Fibroblast of lung (primary cell): ENCODE data around the gene HNRNPDL.
"Not testable (repeated sequence)": the region's sequence is repeated elsewhere in the genome, so short reads cannot be mapped to it uniquely, and the experiment has no call there.

ENCODE experiments used
- EZH2 ChIP-seq: IDR thresholded peaks from 2 replicates; pipeline ENCODE4 v1.5.1; 2012; ENCODE audit warnings: low read length, control low read depth, mild to moderate bottlenecking; ENCODE audit errors: missing control alignments
- TF ChIP-seq, protein P1 (sequence below), 2 donors: IDR thresholded peaks in 1 of 2; conservative IDR thresholded peaks in 1 of 2; 1 replicate in 1 of 2; 2 replicates in 1 of 2; pipeline ENCODE4 v1.5.1; 2011 to 2012; ENCODE audit warnings: low read length in 2 of 2, control low read depth in 1 of 2, inconsistent platforms in 1 of 2, low read depth in 1 of 2, mild to moderate bottlenecking in 1 of 2

DNA sequence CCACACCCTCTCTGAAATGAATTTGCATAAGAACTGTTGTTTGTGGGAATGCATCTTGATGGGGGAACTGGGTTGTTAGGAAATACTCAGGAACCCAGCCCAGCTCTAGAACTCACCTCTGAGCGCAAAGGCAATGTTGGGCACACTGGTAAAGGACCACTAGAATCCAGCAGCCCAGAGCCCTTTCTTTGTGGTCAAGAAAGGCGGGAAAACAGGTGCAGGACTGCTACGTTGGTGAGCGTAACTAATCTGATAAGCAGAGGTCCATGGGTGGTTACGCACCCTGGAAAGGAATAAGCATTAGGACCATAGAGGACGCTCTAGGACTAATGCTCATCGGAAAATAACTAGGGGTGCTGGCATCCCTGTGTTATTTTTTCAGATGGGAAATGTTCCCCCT is 45.7 kb upstream of the HNRNPDL start:
- TF ChIP-seq, protein P1, sequence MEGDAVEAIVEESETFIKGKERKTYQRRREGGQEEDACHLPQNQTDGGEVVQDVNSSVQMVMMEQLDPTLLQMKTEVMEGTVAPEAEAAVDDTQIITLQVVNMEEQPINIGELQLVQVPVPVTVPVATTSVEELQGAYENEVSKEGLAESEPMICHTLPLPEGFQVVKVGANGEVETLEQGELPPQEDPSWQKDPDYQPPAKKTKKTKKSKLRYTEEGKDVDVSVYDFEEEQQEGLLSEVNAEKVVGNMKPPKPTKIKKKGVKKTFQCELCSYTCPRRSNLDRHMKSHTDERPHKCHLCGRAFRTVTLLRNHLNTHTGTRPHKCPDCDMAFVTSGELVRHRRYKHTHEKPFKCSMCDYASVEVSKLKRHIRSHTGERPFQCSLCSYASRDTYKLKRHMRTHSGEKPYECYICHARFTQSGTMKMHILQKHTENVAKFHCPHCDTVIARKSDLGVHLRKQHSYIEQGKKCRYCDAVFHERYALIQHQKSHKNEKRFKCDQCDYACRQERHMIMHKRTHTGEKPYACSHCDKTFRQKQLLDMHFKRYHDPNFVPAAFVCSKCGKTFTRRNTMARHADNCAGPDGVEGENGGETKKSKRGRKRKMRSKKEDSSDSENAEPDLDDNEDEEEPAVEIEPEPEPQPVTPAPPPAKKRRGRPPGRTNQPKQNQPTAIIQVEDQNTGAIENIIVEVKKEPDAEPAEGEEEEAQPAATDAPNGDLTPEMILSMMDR (conservative IDR thresholded peaks at IDR 0.05 in 1 of 2, IDR thresholded peaks at IDR 0.05 in 1 of 2; ENCODE audit: low read depth in 1 of 2, low read length in 2 of 2): not testable (repeated sequence)
- TF ChIP-seq EZH2: not testable (repeated sequence)
